Measurements from ENCODE around the gene STMND1.

The STMND1 gene

GRCh38 chr6:17157617-17158016 lies 55.8 kb downstream of the STMND1 start:
- in situ Hi-C loops (cut with MboI; ENCODE audit: low sequenced_read_pairs): loop anchor here (25.0 kb wide), 2 partner anchors 430 to 655 kb away; no protein-coding TSS in a partner anchor

DNA sequence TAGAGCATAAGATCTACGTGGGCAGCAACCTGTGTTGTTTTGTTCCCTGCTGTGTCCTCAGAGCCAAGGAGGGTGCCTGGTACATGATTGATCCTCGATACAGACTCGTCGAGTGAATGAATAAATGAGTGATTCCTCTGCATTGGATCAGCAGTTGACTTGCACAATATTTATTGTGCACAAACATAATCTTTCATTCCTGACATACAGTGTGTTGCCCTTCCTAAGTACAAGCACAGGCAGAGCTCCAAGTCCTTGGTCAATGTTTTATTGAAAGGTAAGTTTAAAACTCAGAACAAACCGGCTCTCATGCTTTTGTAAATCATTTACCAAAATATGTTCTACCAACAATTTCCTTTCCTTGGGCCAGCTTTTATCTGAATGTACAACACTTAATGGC lies 57.4 kb downstream of the STMND1 start:
- in situ Hi-C loops (cut with MboI; ENCODE audit: low sequenced_read_pairs): loop anchor here (25.0 kb wide), 2 partner anchors 428 to 653 kb away; no protein-coding TSS in a partner anchor

GRCh38 chr6:17161076-17161475 lies 59.2 kb downstream of the STMND1 start:
- in situ Hi-C loops (cut with MboI; ENCODE audit: low sequenced_read_pairs): loop anchor here (25.0 kb wide), 2 partner anchors 426 to 651 kb away; no protein-coding TSS in a partner anchor

DNA sequence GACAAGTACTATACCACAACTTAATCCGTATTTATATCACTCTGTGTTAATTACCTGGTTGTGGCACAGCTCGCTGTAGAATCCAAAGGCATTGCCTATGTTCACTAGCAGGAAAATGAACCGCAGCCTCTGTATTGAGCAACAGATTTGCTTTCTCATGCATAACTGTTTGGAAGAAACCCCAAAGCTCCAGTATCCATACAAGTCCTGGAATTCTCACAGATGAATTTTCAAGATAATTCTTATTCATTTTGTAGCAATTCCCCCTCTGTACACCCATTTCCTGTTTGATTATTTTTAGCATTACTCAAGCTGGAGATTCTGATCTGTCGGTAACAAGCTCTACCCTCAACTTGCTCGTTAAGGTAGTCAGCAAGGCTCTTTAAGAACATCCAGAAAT lies 63.5 kb downstream of the STMND1 start:
- in situ Hi-C loops (cut with MboI; ENCODE audit: low sequenced_read_pairs): loop anchor here (25.0 kb wide), 2 partner anchors 422 to 647 kb away; no protein-coding TSS in a partner anchor

GRCh38 chr6:17167327-17167979 lies 65.6 kb downstream of the STMND1 start:
- in situ Hi-C loops (cut with MboI; ENCODE audit: low sequenced_read_pairs): loop anchor here (25.0 kb wide), 2 partner anchors 420 to 645 kb away; no protein-coding TSS in a partner anchor

DNA sequence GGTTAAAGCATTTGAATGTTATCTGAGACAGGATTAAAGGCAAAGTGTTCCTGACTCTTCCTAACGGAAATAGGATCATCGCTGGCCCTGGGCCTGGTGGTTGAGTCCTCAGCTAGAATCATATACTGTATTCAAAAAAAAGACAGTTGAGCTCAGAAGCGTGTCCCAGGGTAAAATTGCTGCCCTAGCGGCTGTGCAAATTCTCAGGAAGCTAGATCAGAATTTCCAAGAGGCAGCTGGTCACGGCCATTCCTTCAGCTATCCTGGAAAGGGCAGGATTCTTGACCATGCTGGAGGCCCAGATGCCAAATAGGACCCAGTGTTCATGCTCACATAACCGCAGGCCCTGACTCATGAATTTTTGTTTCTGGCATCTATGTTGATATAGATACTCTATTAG lies 67.4 kb downstream of the STMND1 start:
- in situ Hi-C loops (cut with MboI; ENCODE audit: low sequenced_read_pairs): loop anchor here (25.0 kb wide), 2 partner anchors 418 to 643 kb away; no protein-coding TSS in a partner anchor

GRCh38 chr6:17169711-17170110 lies 67.9 kb downstream of the STMND1 start:
- in situ Hi-C loops (cut with MboI; ENCODE audit: low sequenced_read_pairs): loop anchor here (25.0 kb wide), 2 partner anchors 418 to 643 kb away; no protein-coding TSS in a partner anchor

- in situ Hi-C loops (cut with MboI; ENCODE audit: low sequenced_read_pairs): loop anchor here (25.0 kb wide), 2 partner anchors 414 to 639 kb away; no protein-coding TSS in a partner anchor
Measured at GRCh38 chr6:17172836-17173470, 71.1 kb downstream of the STMND1 start.

DNA sequence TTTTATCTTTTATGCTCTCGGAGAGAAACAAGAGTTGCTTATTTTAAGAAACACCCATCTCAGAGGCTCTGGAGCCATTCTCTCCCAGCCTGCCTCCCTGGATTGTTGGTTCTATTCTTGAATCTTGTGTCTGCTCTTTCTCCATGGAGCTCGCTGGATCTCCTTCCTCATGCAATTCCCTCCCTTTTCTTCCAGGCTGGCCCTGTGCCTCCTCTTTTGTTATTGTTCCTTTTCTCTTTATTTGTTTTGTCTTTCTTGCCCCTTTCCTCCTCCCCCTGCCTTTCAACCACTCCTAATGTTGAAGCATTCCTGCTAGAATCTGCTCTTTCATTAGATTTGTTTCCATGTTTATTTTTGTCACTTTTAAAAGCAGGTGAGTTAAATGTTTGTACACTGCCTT lies 76.5 kb downstream of the STMND1 start:
- in situ Hi-C loops (cut with MboI; ENCODE audit: low sequenced_read_pairs): no loop called here

DNA sequence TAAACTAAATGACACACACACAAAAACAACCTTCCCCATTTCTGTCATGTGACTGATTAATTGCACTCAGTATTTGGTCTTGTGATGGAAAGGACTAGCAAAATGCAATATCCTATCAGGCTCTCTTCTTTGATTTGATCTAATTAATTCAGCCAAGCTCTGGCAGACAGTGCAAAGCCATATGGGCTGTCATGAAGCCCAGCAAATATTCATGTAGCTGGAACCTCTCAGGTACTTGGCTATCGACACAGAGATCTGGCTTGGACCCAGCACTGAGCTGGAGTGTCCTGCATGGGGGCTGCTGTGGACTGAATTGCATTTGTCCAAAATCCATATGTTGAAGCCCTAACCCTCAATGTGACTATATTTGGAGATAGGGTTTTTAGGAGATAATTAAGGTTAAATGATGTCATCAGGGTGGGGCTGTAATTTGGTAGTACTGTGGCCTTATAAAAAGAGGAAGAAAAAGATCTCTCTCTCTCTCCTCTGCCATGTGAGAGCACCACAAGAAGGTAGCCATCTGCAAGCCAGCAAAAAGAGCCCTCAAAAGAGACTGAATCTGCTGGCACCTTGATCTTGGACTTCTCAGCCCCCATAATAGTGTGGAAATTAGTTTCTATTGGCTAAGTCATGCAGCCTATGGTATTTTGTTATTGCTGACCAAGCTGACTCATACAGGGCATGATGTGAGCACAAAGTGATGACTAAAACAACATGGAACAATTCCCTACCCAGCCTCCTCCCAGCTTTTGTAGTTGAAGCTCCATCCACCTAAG lies 77.1 kb downstream of the STMND1 start:
- in situ Hi-C loops (cut with MboI; ENCODE audit: low sequenced_read_pairs): no loop called here

DNA sequence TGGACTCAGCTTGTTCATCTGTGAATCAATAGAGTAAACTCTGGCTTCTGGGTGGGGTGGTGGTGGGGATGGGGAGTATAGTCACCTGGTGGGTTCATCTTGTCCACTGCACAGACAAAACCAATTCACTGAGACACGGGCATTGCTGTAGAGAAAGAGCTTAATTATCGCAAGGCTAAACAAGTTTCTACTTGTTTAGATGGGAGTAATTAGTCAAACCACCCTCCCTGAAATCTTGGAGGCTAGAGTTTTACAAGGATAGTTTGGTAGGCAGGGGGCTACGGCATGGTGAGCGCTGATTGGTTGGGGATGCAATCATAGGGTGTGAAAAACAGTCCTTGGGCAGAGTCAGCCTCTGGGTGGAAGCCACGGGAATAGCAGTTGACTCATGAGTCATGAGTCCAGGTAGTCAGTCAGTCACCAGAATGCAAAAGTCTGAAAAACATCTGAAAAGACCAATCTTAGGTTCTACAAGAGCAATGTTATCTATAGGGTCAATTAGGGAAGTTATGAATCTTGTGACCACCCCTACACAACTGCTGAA lies 77.8 kb downstream of the STMND1 start:
- in situ Hi-C loops (cut with MboI; ENCODE audit: low sequenced_read_pairs): no loop called here

Measured in HL-60/S4 treated with retinoic acid at 250 ng/mL for 4 days and 3 days (cell line).